GM21717 (cell line): ENCODE measurements around the gene AIDA.
A peak's percentile ranks its signal among the peaks of the same experiment; 100 is the strongest.
"Not testable (repeated sequence)": the region's sequence is repeated elsewhere in the genome, so short reads cannot be mapped to it uniquely, and the experiment has no call there.

Experiments
- ATAC-seq: cut with Tn5 transposase; IDR thresholded peaks from one replicate; pipeline ENCODE4 v1.9.1; 2021; ENCODE audit warnings: mild to moderate bottlenecking, moderate library complexity; ENCODE audit not compliant: unreplicated experiment

Gene AIDA

GRCh38 chr1:222712253-222713090 is at the start of gene AIDA, which contains the start of gene BROX:
Gene AIDA, minus strand, starts transcription at chr1:222712491. Its CDS starts 174 bp downstream, at chr1:222712317.
Gene BROX, plus strand, starts transcription at chr1:222712564. Its CDS starts 3,136 bp downstream, at chr1:222715700.
- peak; percentile 86 for ATAC-seq

- no peak for ATAC-seq
These were observed 48.8 kb upstream of the AIDA start for GRCh38 chr1:222761083-222761482.

- ATAC-seq: no peak
These were observed 47.3 kb upstream of the AIDA start for GRCh38 chr1:222759451-222760035.

- ATAC-seq: no peak
These were observed 45.5 kb upstream of the AIDA start for GRCh38 chr1:222757646-222758268.

- ATAC-seq: no peak
These were observed 42.3 kb upstream of the AIDA start for GRCh38 chr1:222754366-222755139.

- no peak for ATAC-seq
These were observed 39.0 kb upstream of the AIDA start for GRCh38 chr1:222751255-222751654.

- peak; percentile 92 for ATAC-seq
These were observed 38.4 kb upstream of the AIDA start for GRCh38 chr1:222750651-222751050.

GRCh38 chr1:222749927-222750326 is 37.6 kb upstream of the AIDA start:
- no peak for ATAC-seq

GRCh38 chr1:222741630-222742457 is 29.6 kb upstream of the AIDA start:
- ATAC-seq: not testable (repeated sequence)

- ATAC-seq: no peak
These were observed 27.6 kb upstream of the AIDA start for GRCh38 chr1:222739929-222740328.

- no peak for ATAC-seq
These were observed 27.2 kb upstream of the AIDA start for GRCh38 chr1:222739465-222739864.

- ATAC-seq: no peak
These were observed 24.7 kb upstream of the AIDA start, which contains the start of gene FAM177B for GRCh38 chr1:222736972-222737371. Gene FAM177B, plus strand, starts transcription at chr1:222737202. Its CDS starts 9,344 bp downstream, at chr1:222746546.

- ATAC-seq: no peak
These were observed 24.2 kb upstream of the AIDA start for GRCh38 chr1:222736470-222736869.

GRCh38 chr1:222734740-222735139 is 22.4 kb upstream of the AIDA start:
- no peak for ATAC-seq

- peak; percentile 97 for ATAC-seq
These were observed 20.2 kb upstream of the AIDA start for GRCh38 chr1:222732216-222733159.

GRCh38 chr1:222730866-222731265 is 18.6 kb upstream of the AIDA start:
- ATAC-seq: no peak

GRCh38 chr1:222728746-222729145 is 16.5 kb upstream of the AIDA start:
- ATAC-seq: no peak

GRCh38 chr1:222716393-222716792 is 4.1 kb upstream of the AIDA start:
- ATAC-seq: no peak
